HEK293T (cell line): ENCODE results near the gene CDH4.

Source experiments
- HDGF ChIP-seq: fragments of 450-650 bp; IDR thresholded peaks from 2 replicates; pipeline ENCODE4 v1.6.1; 2017; ENCODE audit warnings: antibody characterized with exemption, borderline replicate concordance
- NFRKB ChIP-seq: fragments of 450-650 bp; IDR thresholded peaks from 2 replicates; pipeline ENCODE4 v1.6.1; 2016; ENCODE audit warnings: mild to moderate bottlenecking, moderate library complexity
- SUZ12 ChIP-seq: fragments of 450-650 bp; IDR thresholded peaks from 2 replicates; pipeline ENCODE4 v1.6.1; 2016; ENCODE audit warnings: mild to moderate bottlenecking
- TARDBP ChIP-seq: fragments of 450-650 bp; IDR thresholded peaks from 2 replicates; pipeline ENCODE4 v1.6.1; 2016

GRCh38 chr20:61937146-61937962 is 685.3 kb downstream of the CDH4 start:
- TF ChIP-seq NFRKB (no peak), SUZ12 (no peak), HDGF (no peak), TARDBP (no peak)
